Measurements from ENCODE around the gene CNN1. TPM values are rescaled to one million over a fixed set of nuclear protein-coding genes. Genes with fewer than 3 reads are reported as not detected.

The CNN1 gene
- total and polyA plus RNA-seq, 2 of the 4 experiments (the other 2 are of a cell fraction) = 102 to 196 TPM

GRCh38 chr19:11587302-11587974 is 48.8 kb downstream of the CNN1 start:
- H4K91ac ChIP-seq (ENCODE audit: insufficient read depth, low read depth, low read length) = no peak overlapping the region
- H3K36me3 ChIP-seq (ENCODE audit: control insufficient read depth, insufficient read depth, low read length) = no peaks in the 10 kb centered on the region
- intact Hi-C loops (cut with micrococcal nuclease) = loop anchor here (1.0 to 5.0 kb wide), 4 partner anchors 27 to 295 kb away; no protein-coding TSS in a partner anchor
- ATAC-seq (ENCODE audit: low read depth) (peak; percentile 100), DNase-seq (peak; percentile 60)
- no peak overlapping the region for H2AK5ac ChIP-seq (ENCODE audit: low read depth, low read length)
- H3K9ac ChIP-seq (ENCODE audit: low read depth, low read length) = no peak overlapping the region
- H3K9me1 ChIP-seq (ENCODE audit: insufficient read depth, low read length) = no peaks in the 10 kb centered on the region
- H2AK9ac ChIP-seq (replicated peaks; ENCODE audit: low read depth, low read length, poor library complexity) = no peak overlapping the region
- POLR2A ChIA-PET (ENCODE audit: unreplicated experiment) = no interaction called here
- no peak overlapping the region for H2BK15ac ChIP-seq (ENCODE audit: low read depth, low read length)
- H3K14ac ChIP-seq (replicated peaks; ENCODE audit: low read depth, low read length) = no peak overlapping the region
- CTCF ChIA-PET = no interaction called here
- in situ Hi-C loops (cut with MboI; ENCODE audit: low sequenced_read_pairs) = loop anchor here (5.0 kb wide), 1 partner anchor 95 kb away; no protein-coding TSS in a partner anchor
- H3K23ac ChIP-seq (ENCODE audit: low read depth, low read length) = no peak overlapping the region
- no peaks in the 10 kb centered on the region for H3K9me3 ChIP-seq (ENCODE audit: control insufficient read depth, insufficient read depth, low read length)
- H3K79me1 ChIP-seq (ENCODE audit: low read depth in 1 of 2, low read length in 2 of 2) = no peaks in the 10 kb centered on the region
- H4K5ac ChIP-seq (ENCODE audit: low read depth, low read length) = no peak overlapping the region
- no peak overlapping the region for H2BK120ac ChIP-seq (ENCODE audit: low read depth, low read length)
- H2AFZ ChIP-seq (replicated peaks; ENCODE audit: low read length, poor library complexity) = peak overlapping the region; percentile 87
- H3K56ac ChIP-seq (ENCODE audit: extremely low read depth, insufficient read depth, low read length) = no peak overlapping the region
- H3K4me2 ChIP-seq (ENCODE audit: low read depth, low read length) = peak overlapping the region; percentile 55; the same call in 1 of the 2 replicates
- no peaks in the 10 kb centered on the region for H3K4me1 ChIP-seq (ENCODE audit: control insufficient read depth, insufficient read depth, low read length)
- H3K18ac ChIP-seq (ENCODE audit: low read depth, low read length) = no peak overlapping the region
- H2BK20ac ChIP-seq (ENCODE audit: low read depth, low read length) = no peak overlapping the region
- H4K8ac ChIP-seq (ENCODE audit: low read depth in 2 of 2, low read length in 2 of 2) = no peak overlapping the region
- 0% methylated on average over 3 of the region's 7 CpGs; no CpG with 5 or more reads in 1 of the 2 experiments for WGBS, 2 experiments (ENCODE audit: extremely low coverage in 2 of 2, insufficient read length in 1 of 2)
- TF ChIP-seq CHD1 (IDR thresholded peaks at IDR 0.05; ENCODE audit: low read depth, low read length) = no peak
- TF ChIP-seq USF2 (IDR thresholded peaks at IDR 0.05; ENCODE audit: low read depth, low read length) = no peak
- TF ChIP-seq CTCF (conservative IDR thresholded peaks at IDR 0.05; ENCODE audit: low read depth, low read length) = peak; percentile 91
- TF ChIP-seq MXI1 (IDR thresholded peaks at IDR 0.05; ENCODE audit: borderline replicate concordance, low read depth, low read length) = no peak
- TF ChIP-seq MAZ (IDR thresholded peaks at IDR 0.05; ENCODE audit: borderline replicate concordance, low read depth, low read length) = peak; percentile 32; the same call in 1 of the 2 replicates
- TF ChIP-seq RAD21 (IDR thresholded peaks at IDR 0.05; ENCODE audit: low read length) = peak; percentile 88
- TF ChIP-seq FOS (IDR thresholded peaks at IDR 0.05; ENCODE audit: low read depth, low read length) = no peak
- TF ChIP-seq BHLHE40 (IDR thresholded peaks at IDR 0.05; ENCODE audit: low read depth, low read length) = no peak
- 0 out of 2 replicates have a peak, but pooled peaks have one; percentile 32 for TF ChIP-seq POLR2A (IDR thresholded peaks at IDR 0.05; ENCODE audit: low read depth, low read length)
- TF ChIP-seq SMC3 (IDR thresholded peaks at IDR 0.05; ENCODE audit: low read depth, low read length) = peak; percentile 92
- dilution Hi-C loops (cut with HindIII; ENCODE audit: low sequenced_read_pairs, unreplicated experiment) = no loop called here
- no peaks in the 10 kb centered on the region for H4K20me1 ChIP-seq (ENCODE audit: insufficient read depth, low read length)
- BruUV-seq (replicated peaks) = no TSS peak
- no peak overlapping the region for H3K4ac ChIP-seq (ENCODE audit: low read depth, low read length)
- H2BK5ac ChIP-seq (ENCODE audit: low read depth, low read length, poor library complexity, severe bottlenecking) = no peak overlapping the region
- H3K27ac ChIP-seq (ENCODE audit: insufficient read depth, low read length) = no peak overlapping the region
- H3K4me3 ChIP-seq (ENCODE audit: insufficient read depth, low read depth, low read length) = no peak overlapping the region
- no peaks in the 10 kb centered on the region; the same call in 1 of the 2 replicates for H3K27me3 ChIP-seq (ENCODE audit: control insufficient read depth, insufficient read depth, low read length)

Measured in IMR-90 (cell line).